Vagina (tissue), 2 donors: Measurements from ENCODE around the gene NOP58.

Experiments
- POLR2A ChIP-seq, 2 donors: fragments of 450-650 bp; IDR thresholded peaks; one replicate each; pipeline ENCODE4 v1.6.1; 2017; ENCODE audit warnings: antibody characterized with exemption in 2 of 2, mild to moderate bottlenecking in 2 of 2, moderate library complexity in 2 of 2
- POLR2AphosphoS5 ChIP-seq, 2 donors: sonication (generic); formaldehyde crosslinking; IDR thresholded peaks; one replicate each; pipeline ENCODE4 v1.9.0; 2017; ENCODE audit warnings: antibody characterized with exemption in 2 of 2, mild to moderate bottlenecking in 2 of 2, low read depth in 1 of 2; ENCODE audit not compliant: insufficient read depth in 1 of 2
- TF ChIP-seq, protein P1 (sequence below), 3 experiments: fragments of 450-650 bp in 2 of 3; fragments of 200-600 bp in 1 of 3; sonication (generic) in 1 of 3; IDR thresholded peaks; one replicate each; pipeline ENCODE4 v1.5.1; 2017 to 2019; ENCODE audit warnings: antibody characterized with exemption in 3 of 3, mild to moderate bottlenecking in 2 of 3, moderate library complexity in 2 of 3

DNA sequence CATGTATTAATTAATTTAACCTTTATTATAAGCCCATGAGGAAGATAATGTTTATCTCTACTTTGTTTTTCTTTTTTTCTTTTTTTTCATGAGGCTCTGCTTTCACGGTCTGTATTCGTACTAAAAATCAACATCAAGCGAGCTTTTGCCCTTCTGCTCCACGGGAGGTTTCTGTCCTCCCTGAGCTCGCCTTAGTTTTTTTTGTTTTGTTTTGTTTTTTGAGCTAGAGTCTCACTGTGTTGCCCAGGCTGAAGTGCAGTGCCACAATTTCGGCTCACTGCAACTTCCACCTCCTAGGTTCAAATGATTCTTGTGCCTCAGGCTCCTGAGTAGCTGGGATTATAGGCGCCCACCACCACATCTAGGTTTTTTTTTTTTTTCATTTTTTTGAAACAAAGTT, 80.6 kb downstream of the NOP58 start:
- TF ChIP-seq, protein P1, sequence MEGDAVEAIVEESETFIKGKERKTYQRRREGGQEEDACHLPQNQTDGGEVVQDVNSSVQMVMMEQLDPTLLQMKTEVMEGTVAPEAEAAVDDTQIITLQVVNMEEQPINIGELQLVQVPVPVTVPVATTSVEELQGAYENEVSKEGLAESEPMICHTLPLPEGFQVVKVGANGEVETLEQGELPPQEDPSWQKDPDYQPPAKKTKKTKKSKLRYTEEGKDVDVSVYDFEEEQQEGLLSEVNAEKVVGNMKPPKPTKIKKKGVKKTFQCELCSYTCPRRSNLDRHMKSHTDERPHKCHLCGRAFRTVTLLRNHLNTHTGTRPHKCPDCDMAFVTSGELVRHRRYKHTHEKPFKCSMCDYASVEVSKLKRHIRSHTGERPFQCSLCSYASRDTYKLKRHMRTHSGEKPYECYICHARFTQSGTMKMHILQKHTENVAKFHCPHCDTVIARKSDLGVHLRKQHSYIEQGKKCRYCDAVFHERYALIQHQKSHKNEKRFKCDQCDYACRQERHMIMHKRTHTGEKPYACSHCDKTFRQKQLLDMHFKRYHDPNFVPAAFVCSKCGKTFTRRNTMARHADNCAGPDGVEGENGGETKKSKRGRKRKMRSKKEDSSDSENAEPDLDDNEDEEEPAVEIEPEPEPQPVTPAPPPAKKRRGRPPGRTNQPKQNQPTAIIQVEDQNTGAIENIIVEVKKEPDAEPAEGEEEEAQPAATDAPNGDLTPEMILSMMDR (IDR thresholded peaks at IDR 0.05) = no peak
- no peak for TF ChIP-seq POLR2AphosphoS5 (IDR thresholded peaks at IDR 0.05; ENCODE audit: insufficient read depth in 1 of 2, low read depth in 1 of 2)
- no peak for TF ChIP-seq POLR2A (IDR thresholded peaks at IDR 0.05)
